Measurements from ENCODE around the gene HAUS6.

GRCh38 chr9:19117039-19117716, 14.5 kb upstream of the HAUS6 start:
- TF ChIP-seq CTCF (IDR thresholded peaks at IDR 0.05; ENCODE audit: low read depth, low read length, missing input control) (no peak), SP1 (IDR thresholded peaks at IDR 0.05) (no peak)
